Measurements from ENCODE around the gene MYCBP2.

DNA sequence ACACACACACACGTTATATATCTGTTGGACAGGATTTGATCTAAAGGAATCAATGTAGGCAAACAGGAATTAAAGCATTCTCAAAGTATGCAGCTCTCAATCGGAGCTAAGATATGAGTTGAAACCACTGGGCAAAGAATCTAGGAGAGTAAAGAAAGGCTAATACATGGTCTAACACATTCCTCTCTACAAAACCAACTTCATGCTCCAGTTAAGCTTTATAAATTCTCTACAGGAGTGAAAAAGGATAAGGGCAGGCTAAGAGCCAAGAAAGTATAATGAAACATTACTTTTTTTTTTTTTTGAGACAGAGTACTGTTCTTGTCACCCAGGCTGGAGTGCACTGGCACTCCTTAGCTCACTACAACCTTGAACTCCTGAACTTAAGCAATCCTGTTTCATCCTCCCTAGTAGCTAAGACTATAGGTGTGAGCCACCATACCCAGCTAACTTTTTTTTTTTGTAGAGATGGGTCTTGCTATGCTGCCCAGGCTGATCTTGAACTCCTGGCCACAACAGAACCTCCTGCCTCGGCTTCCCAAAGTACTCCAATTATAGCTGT is 310.6 kb downstream of the MYCBP2 start:
- TF ChIP-seq, protein P1, sequence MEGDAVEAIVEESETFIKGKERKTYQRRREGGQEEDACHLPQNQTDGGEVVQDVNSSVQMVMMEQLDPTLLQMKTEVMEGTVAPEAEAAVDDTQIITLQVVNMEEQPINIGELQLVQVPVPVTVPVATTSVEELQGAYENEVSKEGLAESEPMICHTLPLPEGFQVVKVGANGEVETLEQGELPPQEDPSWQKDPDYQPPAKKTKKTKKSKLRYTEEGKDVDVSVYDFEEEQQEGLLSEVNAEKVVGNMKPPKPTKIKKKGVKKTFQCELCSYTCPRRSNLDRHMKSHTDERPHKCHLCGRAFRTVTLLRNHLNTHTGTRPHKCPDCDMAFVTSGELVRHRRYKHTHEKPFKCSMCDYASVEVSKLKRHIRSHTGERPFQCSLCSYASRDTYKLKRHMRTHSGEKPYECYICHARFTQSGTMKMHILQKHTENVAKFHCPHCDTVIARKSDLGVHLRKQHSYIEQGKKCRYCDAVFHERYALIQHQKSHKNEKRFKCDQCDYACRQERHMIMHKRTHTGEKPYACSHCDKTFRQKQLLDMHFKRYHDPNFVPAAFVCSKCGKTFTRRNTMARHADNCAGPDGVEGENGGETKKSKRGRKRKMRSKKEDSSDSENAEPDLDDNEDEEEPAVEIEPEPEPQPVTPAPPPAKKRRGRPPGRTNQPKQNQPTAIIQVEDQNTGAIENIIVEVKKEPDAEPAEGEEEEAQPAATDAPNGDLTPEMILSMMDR (conservative IDR thresholded peaks at IDR 0.05) = no peak
- no peak for TF ChIP-seq EZH2 (IDR thresholded peaks at IDR 0.05; ENCODE audit: low read depth)
